Gastroesophageal sphincter (tissue), 4 donors: Measurements from ENCODE around the gene SLC6A8. TPM values are rescaled to one million over a fixed set of nuclear protein-coding genes. Genes with fewer than 3 reads are reported as not detected.
"Not testable (repeated sequence)": the region's sequence is repeated elsewhere in the genome, so short reads cannot be mapped to it uniquely, and the experiment has no call there.

Experiments
- ATAC-seq: fragments of 150-250 bp; one replicate; pipeline ENCODE4 v1.9.1; 2016; ENCODE audit warnings: mild to moderate bottlenecking, moderate library complexity
- H3K27ac ChIP-seq, 4 donors: fragments of 200-600 bp; sonication (generic) in 3 of 4; 1 replicate in 3 of 4; 2 replicates in 1 of 4; pipeline ENCODE4 v1.5.1; 2016 to 2019
- H3K27me3 ChIP-seq: fragments of 200-600 bp; sonication (generic); one replicate; pipeline ENCODE4 v1.5.1; 2019
- H3K36me3 ChIP-seq, 2 donors: fragments of 200-600 bp; sonication (generic); one replicate each; pipeline ENCODE4 v1.5.1; 2019; ENCODE audit warnings: control low read depth in 1 of 2
- H3K4me1 ChIP-seq, 3 donors: fragments of 200-600 bp; sonication (generic); 1 replicate in 2 of 3; 2 replicates in 1 of 3; pipeline ENCODE4 v1.5.1; 2016 to 2019; ENCODE audit warnings: control low read depth in 2 of 3
- H3K4me3 ChIP-seq, 2 donors: fragments of 200-600 bp; sonication (generic); one replicate each; pipeline ENCODE4 v1.5.1; 2019; ENCODE audit warnings: mild to moderate bottlenecking in 1 of 2, moderate library complexity in 1 of 2
- H3K9me3 ChIP-seq, 3 donors: fragments of 200-600 bp; sonication (generic); one replicate each; pipeline ENCODE4 v1.5.1; 2017 to 2019; ENCODE audit warnings: control low read depth in 2 of 3
- CTCF ChIP-seq, 4 experiments: fragments of 200-600 bp in 2 of 4; fragments of 450-650 bp in 2 of 4; sonication (generic) in 1 of 4; IDR thresholded peaks; one replicate each; pipeline ENCODE4 v1.5.1; 2017 to 2019; ENCODE audit warnings: antibody characterized with exemption in 4 of 4, mild to moderate bottlenecking in 2 of 4, moderate library complexity in 2 of 4
- EP300 ChIP-seq: sonication (generic); formaldehyde crosslinking; IDR thresholded peaks from one replicate; pipeline ENCODE4 v1.6.1; 2017; ENCODE audit warnings: antibody characterized with exemption, mild to moderate bottlenecking
- POLR2A ChIP-seq, 2 donors: fragments of 450-650 bp; IDR thresholded peaks; one replicate each; pipeline ENCODE4 v1.6.1; 2017; ENCODE audit warnings: antibody characterized with exemption in 2 of 2, mild to moderate bottlenecking in 2 of 2, moderate library complexity in 1 of 2
- POLR2AphosphoS5 ChIP-seq: sonication (generic); formaldehyde crosslinking; IDR thresholded peaks from one replicate; pipeline ENCODE4 v1.6.1; 2017; ENCODE audit warnings: antibody characterized with exemption
- WGBS, 2 donors: methylation state at CpG; one replicate each; pipeline ENCODE4 v1.1.5; 2018; ENCODE audit warnings: low coverage in 1 of 2; 5-methylcytosine and 5-hydroxymethylcytosine counted together
- total RNA-seq, 4 donors: library from RNA; depleted of rRNA; stranded (reverse); fragments of >200 nt; gene quantifications; one replicate each; pipeline ENCODE4 v1.1.0, GENCODE V29; 2016

Gene SLC6A8
- total RNA-seq, 4 donors from 2014 or later, result 25.3 to 86.6 (median 37.9) TPM

- no peaks in the 10 kb centered on the region for H3K27me3 ChIP-seq
- H3K27ac ChIP-seq, result peak overlapping the region in 1 of 4 donors; percentile 24
- WGBS, 2 donors, result no CpG with 5 or more reads among the region's 24 CpGs
- no peak for ATAC-seq
- TF ChIP-seq CTCF (IDR thresholded peaks at IDR 0.05), result no peak
- no peak for TF ChIP-seq POLR2A (IDR thresholded peaks at IDR 0.05)
- no peaks in the 10 kb centered on the region for H3K9me3 ChIP-seq
- peaks cover 0 to 24% (median 0%) of the 10 kb centered on the region in 3 donors for H3K4me1 ChIP-seq
- no peak overlapping the region for H3K4me3 ChIP-seq
- peaks cover 0 to 33% of the 10 kb centered on the region in 2 donors for H3K36me3 ChIP-seq
These were observed 5.0 kb downstream of the SLC6A8 start for GRCh38 chrX:153692611-153693156.

- no peak for TF ChIP-seq POLR2AphosphoS5
- TF ChIP-seq POLR2A (IDR thresholded peaks at IDR 0.05), result no peak
- no peak for TF ChIP-seq EP300
- TF ChIP-seq CTCF (IDR thresholded peaks at IDR 0.05), result no peak
- no peak for ATAC-seq
These were observed 5.7 kb downstream of the SLC6A8 start for GRCh38 chrX:153693216-153694086.

GRCh38 chrX:153694256-153694655 lies 6.5 kb downstream of the SLC6A8 start:
- Histone ChIP-seq H3K4me1 (peaks cover 0 to 28% (median 0%) of the 10 kb centered on the region in 3 donors), H3K36me3 (peaks cover 0 to 37% of the 10 kb centered on the region in 2 donors)
- WGBS, 2 donors, result no CpG with 5 or more reads among the region's 16 CpGs
- not testable (repeated sequence) for H3K9me3 ChIP-seq, H3K27ac ChIP-seq, H3K27me3 ChIP-seq, H3K4me3 ChIP-seq, ATAC-seq

More at GRCh38 chrX:153693216-153694086, 5.7 kb downstream of the SLC6A8 start:
- Histone ChIP-seq H3K36me3 (peaks cover 0 to 37% of the 10 kb centered on the region in 2 donors), H3K4me1 (peaks cover 0 to 24% (median 0%) of the 10 kb centered on the region in 3 donors), H3K4me3 (no peak overlapping the region), H3K27ac (no peak overlapping the region), H3K9me3 (no peaks in the 10 kb centered on the region), H3K27me3 (no peaks in the 10 kb centered on the region)
- WGBS, 2 donors, result 60% methylated on average over 2 of the region's 31 CpGs; no CpG with 5 or more reads in 1 of the 2 donors

- peaks cover 0 to 28% (median 0%) of the 10 kb centered on the region in 3 donors for H3K4me1 ChIP-seq
- no peak overlapping the region for H3K27ac ChIP-seq
- TF ChIP-seq POLR2A (IDR thresholded peaks at IDR 0.05) (no peak), CTCF (IDR thresholded peaks at IDR 0.05) (no peak), POLR2AphosphoS5 (no peak), EP300 (no peak)
- H3K9me3 ChIP-seq, result no peaks in the 10 kb centered on the region
- H3K4me3 ChIP-seq, result no peak overlapping the region
- ATAC-seq, result no peak
- H3K27me3 ChIP-seq, result no peaks in the 10 kb centered on the region
- WGBS, 2 donors, result 96% methylated on average over 5 of the region's 23 CpGs; no CpG with 5 or more reads in 1 of the 2 donors
- peaks cover 0 to 37% of the 10 kb centered on the region in 2 donors for H3K36me3 ChIP-seq
These were observed 7.1 kb downstream of the SLC6A8 start for GRCh38 chrX:153694687-153695270.

- Histone ChIP-seq H3K9me3 (no peaks in the 10 kb centered on the region), H3K36me3 (peaks cover 0 to 48% of the 10 kb centered on the region in 2 donors), H3K27ac (no peak overlapping the region), H3K4me1 (peaks cover 0 to 24% (median 0%) of the 10 kb centered on the region in 3 donors), H3K27me3 (no peaks in the 10 kb centered on the region), H3K4me3 (no peak overlapping the region)
- TF ChIP-seq EP300 (no peak), POLR2A (IDR thresholded peaks at IDR 0.05) (no peak), CTCF (IDR thresholded peaks at IDR 0.05) (no peak), POLR2AphosphoS5 (no peak)
- WGBS, 2 donors, result 79% methylated on average over 3 of the region's 15 CpGs; no CpG with 5 or more reads in 1 of the 2 donors
- no peak for ATAC-seq
These were observed 8.4 kb downstream of the SLC6A8 start for GRCh38 chrX:153696100-153696499.

GRCh38 chrX:153696538-153696937 lies 8.8 kb downstream of the SLC6A8 start:
- peaks cover 0 to 52% of the 10 kb centered on the region in 2 donors for H3K36me3 ChIP-seq
- not testable (repeated sequence) for H3K27ac ChIP-seq, H3K9me3 ChIP-seq, ATAC-seq, H3K4me3 ChIP-seq, H3K27me3 ChIP-seq
- WGBS, 2 donors, result no CpG with 5 or more reads among the region's 10 CpGs
- peaks cover 0 to 20% (median 0%) of the 10 kb centered on the region in 3 donors for H3K4me1 ChIP-seq

- H3K27ac ChIP-seq, result not testable (repeated sequence)
- 84 to 87% methylated on average over 7 to 11 of the region's 16 CpGs for WGBS, 2 donors
These were observed 9.4 kb downstream of the SLC6A8 start for GRCh38 chrX:153696986-153697722.

More at GRCh38 chrX:153696986-153697722, 9.4 kb downstream of the SLC6A8 start:
- H3K4me3 ChIP-seq, ATAC-seq, H3K9me3 ChIP-seq, H3K27me3 ChIP-seq: not testable (repeated sequence)
- peaks cover 0 to 22% (median 0%) of the 10 kb centered on the region in 3 donors for H3K4me1 ChIP-seq
- peaks cover 0 to 58% of the 10 kb centered on the region in 2 donors for H3K36me3 ChIP-seq
